C4-2B (cell line): Measurements from ENCODE around the gene PSG2.
"Not testable (repeated sequence)": the region's sequence is repeated elsewhere in the genome, so short reads cannot be mapped to it uniquely, and the experiment has no call there.

Experiments
- ZFX ChIP-seq: fragments of 450-650 bp; IDR thresholded peaks from 2 replicates; pipeline ENCODE4 v1.6.1; 2017
- TF ChIP-seq, protein P1 (sequence below): fragments of 450-650 bp; conservative IDR thresholded peaks from 2 replicates; pipeline ENCODE4 v1.5.1; 2017; ENCODE audit warnings: mild to moderate bottlenecking

DNA sequence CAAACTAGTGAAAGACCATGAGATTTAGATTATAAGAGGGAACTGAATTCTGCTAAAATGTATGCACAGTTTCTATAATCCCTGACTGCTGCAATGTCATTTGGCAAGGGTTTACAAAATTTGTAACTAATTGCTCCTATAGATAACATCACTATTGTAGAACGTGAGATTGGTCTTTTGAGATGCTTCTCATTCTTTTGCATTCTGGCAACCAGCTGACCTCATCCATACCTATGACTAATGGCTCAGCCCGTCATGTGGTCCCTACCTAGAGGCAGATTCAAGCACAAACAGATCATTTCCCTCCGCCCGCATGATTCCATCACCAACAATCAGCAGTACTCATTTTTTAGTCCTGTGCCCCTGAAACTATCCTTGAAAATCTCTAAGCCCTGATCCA is 60.4 kb downstream of the PSG2 start:
- TF ChIP-seq, protein P1, sequence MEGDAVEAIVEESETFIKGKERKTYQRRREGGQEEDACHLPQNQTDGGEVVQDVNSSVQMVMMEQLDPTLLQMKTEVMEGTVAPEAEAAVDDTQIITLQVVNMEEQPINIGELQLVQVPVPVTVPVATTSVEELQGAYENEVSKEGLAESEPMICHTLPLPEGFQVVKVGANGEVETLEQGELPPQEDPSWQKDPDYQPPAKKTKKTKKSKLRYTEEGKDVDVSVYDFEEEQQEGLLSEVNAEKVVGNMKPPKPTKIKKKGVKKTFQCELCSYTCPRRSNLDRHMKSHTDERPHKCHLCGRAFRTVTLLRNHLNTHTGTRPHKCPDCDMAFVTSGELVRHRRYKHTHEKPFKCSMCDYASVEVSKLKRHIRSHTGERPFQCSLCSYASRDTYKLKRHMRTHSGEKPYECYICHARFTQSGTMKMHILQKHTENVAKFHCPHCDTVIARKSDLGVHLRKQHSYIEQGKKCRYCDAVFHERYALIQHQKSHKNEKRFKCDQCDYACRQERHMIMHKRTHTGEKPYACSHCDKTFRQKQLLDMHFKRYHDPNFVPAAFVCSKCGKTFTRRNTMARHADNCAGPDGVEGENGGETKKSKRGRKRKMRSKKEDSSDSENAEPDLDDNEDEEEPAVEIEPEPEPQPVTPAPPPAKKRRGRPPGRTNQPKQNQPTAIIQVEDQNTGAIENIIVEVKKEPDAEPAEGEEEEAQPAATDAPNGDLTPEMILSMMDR = not testable (repeated sequence)
- not testable (repeated sequence) for TF ChIP-seq ZFX
